HL-60 (cell line): ENCODE measurements around the gene OR6S1.
"Not testable (repeated sequence)": the region's sequence is repeated elsewhere in the genome, so short reads cannot be mapped to it uniquely, and the experiment has no call there.

Source experiments
- POLR2AphosphoS5 ChIP-seq: IDR thresholded peaks from 2 replicates; pipeline ENCODE4 v1.6.1; 2012; ENCODE audit warnings: low read depth
- TF ChIP-seq, protein P1 (sequence below): IDR thresholded peaks from one replicate; pipeline ENCODE4 v1.5.1; 2011; ENCODE audit warnings: low read length, control low read depth, inconsistent platforms; ENCODE audit not compliant: insufficient read depth

DNA sequence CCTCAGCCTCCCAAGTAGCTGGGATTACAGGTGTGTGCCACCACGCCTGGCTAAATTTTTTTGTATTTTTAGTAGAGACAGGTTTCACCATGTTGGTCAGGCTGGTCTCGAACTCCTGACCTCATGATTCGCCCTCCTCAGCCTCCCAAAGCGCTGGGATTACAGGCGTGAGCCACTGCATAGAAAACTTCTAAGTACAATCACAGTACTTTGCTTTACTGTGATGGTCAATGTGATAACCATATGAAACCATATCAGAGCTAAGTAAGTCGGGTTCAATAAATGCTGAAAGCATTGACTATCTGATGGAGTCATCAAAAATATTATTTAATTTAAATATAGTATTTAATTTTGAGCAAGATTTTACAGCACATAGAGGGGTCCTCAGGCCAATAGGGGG lies 21.8 kb downstream of the OR6S1 start:
- TF ChIP-seq, protein P1, sequence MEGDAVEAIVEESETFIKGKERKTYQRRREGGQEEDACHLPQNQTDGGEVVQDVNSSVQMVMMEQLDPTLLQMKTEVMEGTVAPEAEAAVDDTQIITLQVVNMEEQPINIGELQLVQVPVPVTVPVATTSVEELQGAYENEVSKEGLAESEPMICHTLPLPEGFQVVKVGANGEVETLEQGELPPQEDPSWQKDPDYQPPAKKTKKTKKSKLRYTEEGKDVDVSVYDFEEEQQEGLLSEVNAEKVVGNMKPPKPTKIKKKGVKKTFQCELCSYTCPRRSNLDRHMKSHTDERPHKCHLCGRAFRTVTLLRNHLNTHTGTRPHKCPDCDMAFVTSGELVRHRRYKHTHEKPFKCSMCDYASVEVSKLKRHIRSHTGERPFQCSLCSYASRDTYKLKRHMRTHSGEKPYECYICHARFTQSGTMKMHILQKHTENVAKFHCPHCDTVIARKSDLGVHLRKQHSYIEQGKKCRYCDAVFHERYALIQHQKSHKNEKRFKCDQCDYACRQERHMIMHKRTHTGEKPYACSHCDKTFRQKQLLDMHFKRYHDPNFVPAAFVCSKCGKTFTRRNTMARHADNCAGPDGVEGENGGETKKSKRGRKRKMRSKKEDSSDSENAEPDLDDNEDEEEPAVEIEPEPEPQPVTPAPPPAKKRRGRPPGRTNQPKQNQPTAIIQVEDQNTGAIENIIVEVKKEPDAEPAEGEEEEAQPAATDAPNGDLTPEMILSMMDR = not testable (repeated sequence)
- TF ChIP-seq POLR2AphosphoS5 = not testable (repeated sequence)
